T-helper 9 cell (primary cell): ENCODE data around the gene FZD2.
A peak's percentile ranks its signal among the peaks of the same experiment; 100 is the strongest.
"Not testable (repeated sequence)": the region's sequence is repeated elsewhere in the genome, so short reads cannot be mapped to it uniquely, and the experiment has no call there.

Experiments
- DNase-seq: peaks from one replicate; pipeline ENCODE4 v3.0.0-alpha.2; 2020
- total RNA-seq, 2 donors: gene quantifications; one replicate each; lab custom pipeline; 2026; lab: John Stamatoyannopoulos, UW

FZD2 gene
- 0 to 0.14 reads per million in 2 donors for total RNA-seq

GRCh38 chr17:44556832-44557606 lies at the start of gene FZD2:
Gene FZD2, plus strand, starts transcription at chr17:44557484. Its CDS starts 205 bp downstream, at chr17:44557689.
- no peak for DNase-seq

GRCh38 chr17:44511241-44512134 lies 45.8 kb upstream of the FZD2 start:
- not testable (repeated sequence) for DNase-seq

- no peak for DNase-seq
Observed at GRCh38 chr17:44518032-44518431, 39.3 kb upstream of the FZD2 start.

GRCh38 chr17:44522883-44523671 lies 34.2 kb upstream of the FZD2 start:
- DNase-seq: no peak

GRCh38 chr17:44523672-44523972 lies 33.7 kb upstream of the FZD2 start:
- no peak for DNase-seq

GRCh38 chr17:44527102-44527501 lies 30.2 kb upstream of the FZD2 start:
- DNase-seq: no peak

GRCh38 chr17:44527954-44528353 lies 29.3 kb upstream of the FZD2 start:
- no peak for DNase-seq

- no peak for DNase-seq
Observed at GRCh38 chr17:44529864-44530263, 27.4 kb upstream of the FZD2 start.

GRCh38 chr17:44530896-44531418 lies 26.3 kb upstream of the FZD2 start:
- DNase-seq: no peak

GRCh38 chr17:44533533-44534246 lies 23.6 kb upstream of the FZD2 start:
- DNase-seq: peak; percentile 90

- DNase-seq: no peak
Observed at GRCh38 chr17:44536090-44536953, 21.0 kb upstream of the FZD2 start.

- not testable (repeated sequence) for DNase-seq
Observed at GRCh38 chr17:44537922-44538321, 19.4 kb upstream of the FZD2 start.

GRCh38 chr17:44539673-44540072 lies 17.6 kb upstream of the FZD2 start:
- no peak for DNase-seq

- DNase-seq: no peak
Observed at GRCh38 chr17:44540246-44541084, 16.8 kb upstream of the FZD2 start.

GRCh38 chr17:44541884-44542581 lies 15.3 kb upstream of the FZD2 start:
- DNase-seq: no peak

- no peak for DNase-seq
Observed at GRCh38 chr17:44543213-44543904, 13.9 kb upstream of the FZD2 start.

- DNase-seq: no peak
Observed at GRCh38 chr17:44543905-44544523, 13.3 kb upstream of the FZD2 start.
